PC-9 (cell line): ENCODE measurements around the gene ACSS3.

Experiments
- CTCF ChIP-seq: fragments of 200-600 bp; sonication (generic); conservative IDR thresholded peaks from 2 replicates; pipeline ENCODE4 v1.6.1; 2017; ENCODE audit warnings: mixed run types, antibody characterized with exemption, mild to moderate bottlenecking, moderate library complexity
- EZH2 ChIP-seq: fragments of 200-600 bp; sonication (generic); IDR thresholded peaks from 2 replicates; pipeline ENCODE4 v1.8.0; 2017; ENCODE audit warnings: antibody characterized with exemption, low read depth

GRCh38 chr12:81209012-81209411 lies 131.1 kb downstream of the ACSS3 start:
- TF ChIP-seq CTCF: no peak
- TF ChIP-seq EZH2: no peak
